Measurements from ENCODE around the gene SRD5A1. TPM values are rescaled to one million over a fixed set of nuclear protein-coding genes. Genes with fewer than 3 reads are reported as not detected.
A peak's percentile ranks its signal among the peaks of the same experiment; 100 is the strongest.

The SRD5A1 gene
- total RNA-seq, 1 donor from 2014 or later = 21.6 TPM

GRCh38 chr5:6701491-6701890 lies 68.3 kb downstream of the SRD5A1 start:
- TF ChIP-seq, protein P1, sequence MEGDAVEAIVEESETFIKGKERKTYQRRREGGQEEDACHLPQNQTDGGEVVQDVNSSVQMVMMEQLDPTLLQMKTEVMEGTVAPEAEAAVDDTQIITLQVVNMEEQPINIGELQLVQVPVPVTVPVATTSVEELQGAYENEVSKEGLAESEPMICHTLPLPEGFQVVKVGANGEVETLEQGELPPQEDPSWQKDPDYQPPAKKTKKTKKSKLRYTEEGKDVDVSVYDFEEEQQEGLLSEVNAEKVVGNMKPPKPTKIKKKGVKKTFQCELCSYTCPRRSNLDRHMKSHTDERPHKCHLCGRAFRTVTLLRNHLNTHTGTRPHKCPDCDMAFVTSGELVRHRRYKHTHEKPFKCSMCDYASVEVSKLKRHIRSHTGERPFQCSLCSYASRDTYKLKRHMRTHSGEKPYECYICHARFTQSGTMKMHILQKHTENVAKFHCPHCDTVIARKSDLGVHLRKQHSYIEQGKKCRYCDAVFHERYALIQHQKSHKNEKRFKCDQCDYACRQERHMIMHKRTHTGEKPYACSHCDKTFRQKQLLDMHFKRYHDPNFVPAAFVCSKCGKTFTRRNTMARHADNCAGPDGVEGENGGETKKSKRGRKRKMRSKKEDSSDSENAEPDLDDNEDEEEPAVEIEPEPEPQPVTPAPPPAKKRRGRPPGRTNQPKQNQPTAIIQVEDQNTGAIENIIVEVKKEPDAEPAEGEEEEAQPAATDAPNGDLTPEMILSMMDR (IDR thresholded peaks at IDR 0.05; ENCODE audit: unreplicated experiment) = no peak
- H3K36me3 Mint-ChIP-seq (ENCODE audit: low read depth, unreplicated experiment) = no peaks in the 10 kb centered on the region
- H3K4me1 Mint-ChIP-seq (ENCODE audit: unreplicated experiment) = peaks cover 5% of the 10 kb centered on the region
- no peak overlapping the region for H3K4me3 Mint-ChIP-seq (ENCODE audit: unreplicated experiment)
- H3K27me3 Mint-ChIP-seq (ENCODE audit: unreplicated experiment) = peaks cover 3% of the 10 kb centered on the region
- H3K27ac Mint-ChIP-seq (ENCODE audit: unreplicated experiment) = no peak overlapping the region
- DNase-seq (ENCODE audit: low spot score) = no peak
- no peaks in the 10 kb centered on the region for H3K9me3 Mint-ChIP-seq (ENCODE audit: unreplicated experiment)

GRCh38 chr5:6702633-6703032 lies 69.4 kb downstream of the SRD5A1 start:
- peaks cover 3% of the 10 kb centered on the region for H3K27me3 Mint-ChIP-seq (ENCODE audit: unreplicated experiment)
- H3K9me3 Mint-ChIP-seq (ENCODE audit: unreplicated experiment) = no peaks in the 10 kb centered on the region
- no peak overlapping the region for H3K4me3 Mint-ChIP-seq (ENCODE audit: unreplicated experiment)
- TF ChIP-seq, protein P1 (IDR thresholded peaks at IDR 0.05; ENCODE audit: unreplicated experiment) = no peak
- peaks cover 5% of the 10 kb centered on the region for H3K4me1 Mint-ChIP-seq (ENCODE audit: unreplicated experiment)
- H3K27ac Mint-ChIP-seq (ENCODE audit: unreplicated experiment) = no peak overlapping the region
- H3K36me3 Mint-ChIP-seq (ENCODE audit: low read depth, unreplicated experiment) = no peaks in the 10 kb centered on the region
- no peak for DNase-seq (ENCODE audit: low spot score)

DNA sequence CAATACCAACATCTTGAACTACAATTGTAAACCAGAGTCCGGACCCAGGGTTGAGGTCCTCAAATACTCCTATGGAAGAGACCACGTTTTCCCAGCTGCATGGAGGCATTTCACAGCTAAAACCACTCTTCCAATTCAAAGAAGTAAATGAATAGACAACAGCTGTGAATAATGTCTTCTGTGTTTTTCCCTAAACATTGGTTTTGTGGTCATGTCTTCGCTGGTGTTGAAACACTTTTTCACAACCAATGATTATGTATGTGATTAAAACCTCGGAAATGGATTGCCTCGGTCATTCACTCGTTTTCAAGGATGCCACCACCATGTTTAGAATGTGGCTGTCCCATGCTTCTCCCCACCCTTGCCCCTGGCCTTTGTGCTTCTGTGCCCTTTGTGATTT lies 70.6 kb downstream of the SRD5A1 start:
- TF ChIP-seq, protein P1 (IDR thresholded peaks at IDR 0.05; ENCODE audit: unreplicated experiment) = no peak
- Mint-ChIP-seq H3K4me3 (ENCODE audit: unreplicated experiment) (no peak overlapping the region), H3K36me3 (ENCODE audit: low read depth, unreplicated experiment) (no peaks in the 10 kb centered on the region), H3K4me1 (ENCODE audit: unreplicated experiment) (peaks cover 5% of the 10 kb centered on the region), H3K27ac (ENCODE audit: unreplicated experiment) (no peak overlapping the region), H3K9me3 (ENCODE audit: unreplicated experiment) (no peaks in the 10 kb centered on the region), H3K27me3 (ENCODE audit: unreplicated experiment) (peaks cover 3% of the 10 kb centered on the region)
- no peak for DNase-seq (ENCODE audit: low spot score)

- no peaks in the 10 kb centered on the region for H3K36me3 Mint-ChIP-seq (ENCODE audit: low read depth, unreplicated experiment)
- TF ChIP-seq, protein P1 (IDR thresholded peaks at IDR 0.05; ENCODE audit: unreplicated experiment) = no peak
- no peak overlapping the region for H3K4me3 Mint-ChIP-seq (ENCODE audit: unreplicated experiment)
- peaks cover 3% of the 10 kb centered on the region for H3K27me3 Mint-ChIP-seq (ENCODE audit: unreplicated experiment)
- DNase-seq (ENCODE audit: low spot score) = no peak
- H3K9me3 Mint-ChIP-seq (ENCODE audit: unreplicated experiment) = no peaks in the 10 kb centered on the region
- H3K4me1 Mint-ChIP-seq (ENCODE audit: unreplicated experiment) = peaks cover 5% of the 10 kb centered on the region
- no peak overlapping the region for H3K27ac Mint-ChIP-seq (ENCODE audit: unreplicated experiment)
These were observed 71.2 kb downstream of the SRD5A1 start for GRCh38 chr5:6704361-6704851.

DNA sequence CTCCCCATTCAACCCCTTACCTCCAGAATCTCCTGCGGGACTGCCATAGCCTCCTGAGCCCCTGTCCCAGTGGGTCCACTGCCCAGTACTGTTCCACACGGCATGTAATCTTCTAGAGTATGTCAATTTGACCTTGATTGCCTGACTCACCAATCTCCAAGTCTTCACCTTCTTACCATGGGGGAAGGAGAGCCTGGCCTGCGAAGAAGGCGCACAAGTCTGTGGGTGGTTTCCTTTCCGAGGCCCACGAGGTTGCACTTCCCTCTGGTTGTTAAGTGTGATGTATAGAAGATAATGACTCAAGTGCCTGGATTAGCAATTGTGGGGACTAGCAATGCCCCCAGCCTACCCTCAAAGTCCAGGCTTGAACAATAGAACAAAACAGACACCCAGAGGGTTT lies 71.8 kb downstream of the SRD5A1 start:
- peak overlapping the region; percentile 52 for H3K4me3 Mint-ChIP-seq (ENCODE audit: unreplicated experiment)
- H3K36me3 Mint-ChIP-seq (ENCODE audit: low read depth, unreplicated experiment) = no peaks in the 10 kb centered on the region
- H3K27me3 Mint-ChIP-seq (ENCODE audit: unreplicated experiment) = peaks cover 3% of the 10 kb centered on the region
- TF ChIP-seq, protein P1 (IDR thresholded peaks at IDR 0.05; ENCODE audit: unreplicated experiment) = no peak
- no peak for DNase-seq (ENCODE audit: low spot score)
- H3K9me3 Mint-ChIP-seq (ENCODE audit: unreplicated experiment) = no peaks in the 10 kb centered on the region
- no peak overlapping the region for H3K27ac Mint-ChIP-seq (ENCODE audit: unreplicated experiment)
- peaks cover 5% of the 10 kb centered on the region for H3K4me1 Mint-ChIP-seq (ENCODE audit: unreplicated experiment)

Measured in endothelial cell (in vitro differentiated cells).